GM18951 (cell line): ENCODE results near the gene SGPL1.
"Not testable (repeated sequence)": the region's sequence is repeated elsewhere in the genome, so short reads cannot be mapped to it uniquely, and the experiment has no call there.

Source experiments
- POLR2A ChIP-seq: IDR thresholded peaks from 4 replicates; pipeline ENCODE4 v1.6.1; 2011; ENCODE audit warnings: mild to moderate bottlenecking; ENCODE audit not compliant: insufficient read length, insufficient read depth; ENCODE audit errors: extremely low read depth
- in situ Hi-C: fragments of 300-500 bp; cut with MboI; formaldehyde crosslinking; loops from one replicate; pipeline ENCODE4 v1.12.0; 2022; ENCODE audit warnings: low sequenced_read_pairs, mixed read lengths, inconsistent platforms; ENCODE audit not compliant: unreplicated experiment

SGPL1 gene

DNA sequence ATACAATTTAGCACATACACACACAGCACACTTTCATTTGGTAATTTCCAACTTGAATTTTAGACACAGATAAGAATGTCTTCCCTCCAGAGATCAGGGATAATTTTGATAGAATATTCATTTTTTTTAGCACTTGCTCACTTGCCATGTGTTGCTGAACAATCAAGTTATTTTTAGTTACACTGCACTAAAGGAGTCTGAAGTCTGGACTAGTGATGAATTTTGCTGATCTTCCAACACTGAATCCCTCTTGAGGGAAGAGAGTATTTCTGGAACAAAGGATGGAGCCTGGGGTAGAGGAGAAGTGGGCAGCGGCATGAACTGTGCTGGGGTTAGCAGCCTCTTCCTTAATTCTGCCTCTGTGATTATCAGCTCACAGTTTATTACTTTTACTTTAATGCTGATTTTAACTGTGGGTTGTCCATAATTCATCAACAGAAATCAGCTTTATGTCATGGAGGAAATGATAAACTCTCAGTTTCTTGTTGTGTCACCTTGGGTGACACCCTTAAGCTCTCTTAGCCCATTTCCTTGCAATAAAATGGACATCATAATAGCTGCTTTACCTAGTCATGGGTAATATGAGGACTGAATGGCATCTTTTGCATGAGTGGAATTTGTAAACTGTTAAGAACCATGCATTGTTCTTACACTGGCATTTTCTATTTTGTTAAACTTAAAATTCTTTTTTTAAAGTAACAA lies 32.1 kb downstream of the SGPL1 start:
- in situ Hi-C loops: no loop called here
- TF ChIP-seq POLR2A: no peak

GRCh38 chr10:70849582-70850016 lies 33.9 kb downstream of the SGPL1 start:
- in situ Hi-C loops: no loop called here
- TF ChIP-seq POLR2A: no peak

DNA sequence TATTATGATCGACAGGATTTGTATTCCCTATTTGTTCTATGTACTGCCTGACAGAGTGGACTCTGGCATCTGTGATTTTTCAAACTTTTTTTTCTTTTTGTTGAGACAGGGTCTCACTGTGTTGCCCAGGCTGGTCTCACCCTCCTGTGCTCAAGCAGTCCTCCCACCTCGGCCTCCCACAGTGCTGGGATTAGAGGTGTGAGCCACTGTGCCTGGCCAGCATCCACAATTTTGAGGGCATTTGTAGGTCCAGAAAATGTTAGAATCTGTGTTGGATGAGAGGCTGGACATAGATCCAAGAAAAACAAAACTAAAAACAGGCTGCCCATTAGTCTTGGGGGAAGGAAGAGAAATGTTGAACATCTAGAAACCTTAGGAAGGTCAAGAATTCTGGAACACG lies 34.3 kb downstream of the SGPL1 start:
- in situ Hi-C loops: no loop called here
- TF ChIP-seq POLR2A: no peak

- TF ChIP-seq POLR2A: no peak
- in situ Hi-C loops: no loop called here
Measured at GRCh38 chr10:70851597-70852475, 36.1 kb downstream of the SGPL1 start.

DNA sequence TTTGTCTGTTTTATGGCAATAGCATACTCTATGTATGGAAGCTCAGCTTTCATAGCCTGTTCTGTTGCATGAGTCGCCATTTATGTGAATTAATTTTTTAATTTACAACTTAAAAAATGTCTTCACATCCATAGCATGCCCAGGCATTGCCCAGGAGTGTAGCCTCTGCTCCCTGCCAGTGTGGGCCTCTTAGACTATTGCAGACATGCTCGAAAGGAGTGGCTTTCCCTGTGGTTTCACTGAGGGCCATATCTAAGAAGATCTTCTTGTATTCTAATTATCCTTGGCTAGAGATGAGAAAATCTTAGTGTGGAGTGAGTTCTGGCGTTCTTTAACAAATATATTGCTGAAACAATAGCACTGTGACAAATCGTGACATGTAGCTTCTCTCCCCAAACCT lies 37.3 kb downstream of the SGPL1 start:
- TF ChIP-seq POLR2A: no peak
- in situ Hi-C loops: no loop called here

GRCh38 chr10:70853457-70853856 lies 37.7 kb downstream of the SGPL1 start:
- in situ Hi-C loops: no loop called here

GRCh38 chr10:70856454-70856853 lies 40.7 kb downstream of the SGPL1 start:
- TF ChIP-seq POLR2A: no peak

More at GRCh38 chr10:70853457-70853856, 37.7 kb downstream of the SGPL1 start:
- no peak for TF ChIP-seq POLR2A

GRCh38 chr10:70858759-70859158 lies 43.0 kb downstream of the SGPL1 start:
- no peak for TF ChIP-seq POLR2A
- in situ Hi-C loops: no loop called here

More at GRCh38 chr10:70856454-70856853, 40.7 kb downstream of the SGPL1 start:
- in situ Hi-C loops: no loop called here

- in situ Hi-C loops: not testable (repeated sequence)
Measured at GRCh38 chr10:70861495-70862197, 45.9 kb downstream of the SGPL1 start.

- in situ Hi-C loops: no loop called here
- TF ChIP-seq POLR2A: no peak
Measured at GRCh38 chr10:70863470-70864160, 47.9 kb downstream of the SGPL1 start.

- no peak for TF ChIP-seq POLR2A
- in situ Hi-C loops: no loop called here
Measured at GRCh38 chr10:70864935-70865334, 49.2 kb downstream of the SGPL1 start.

DNA sequence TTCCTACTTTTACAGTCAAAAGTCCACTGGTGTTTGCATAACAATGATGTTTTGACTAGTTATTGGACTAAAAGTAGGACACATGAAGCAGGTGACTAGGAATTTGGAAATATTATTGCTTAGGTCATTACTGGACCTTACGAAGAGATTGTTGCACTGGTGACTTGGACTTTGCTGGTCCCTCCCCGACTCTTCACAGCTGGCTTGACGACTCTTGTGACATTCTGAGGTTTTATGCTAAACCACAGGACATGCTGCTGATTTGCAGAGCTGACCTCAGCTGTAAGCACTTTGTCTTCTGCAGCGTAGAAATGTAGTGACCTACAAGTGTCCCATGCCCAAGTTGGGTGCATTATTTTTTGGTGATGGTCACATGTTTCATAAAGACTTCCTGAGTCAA lies 50.7 kb downstream of the SGPL1 start:
- no peak for TF ChIP-seq POLR2A
- in situ Hi-C loops: no loop called here

DNA sequence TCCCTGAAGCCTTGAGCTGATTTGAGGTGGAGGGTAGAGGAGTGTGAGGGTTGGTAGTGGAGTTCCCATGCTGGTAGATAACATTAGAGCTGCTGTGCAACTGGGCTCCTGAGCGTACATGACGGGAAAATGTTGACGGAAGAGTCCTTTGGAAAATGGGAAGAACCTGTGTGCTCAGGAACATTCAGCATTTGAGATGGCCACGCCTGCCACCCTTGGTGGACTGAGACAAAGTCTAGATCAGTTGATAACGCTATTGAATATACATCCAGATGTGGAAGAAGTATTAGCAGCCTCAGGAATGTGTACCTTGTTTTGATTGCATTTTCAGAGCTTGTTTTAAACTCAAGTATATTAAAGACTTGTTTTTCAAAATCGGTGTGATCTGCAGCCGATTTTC lies 56.5 kb downstream of the SGPL1 start:
- in situ Hi-C loops: loop anchor here (5.0 kb wide), 1 partner anchor 320 kb away; no protein-coding TSS in a partner anchor
- TF ChIP-seq POLR2A: no peak

- in situ Hi-C loops: loop anchor here (5.0 kb wide), 1 partner anchor 322 kb away; no protein-coding TSS in a partner anchor
- TF ChIP-seq POLR2A: no peak
Measured at GRCh38 chr10:70874061-70874460, 58.3 kb downstream of the SGPL1 start.
